Posterior vena cava (tissue), 2 donors: Measurements from ENCODE around the gene DNAJB1. TPM values are rescaled to one million over a fixed set of nuclear protein-coding genes. Genes with fewer than 3 reads are reported as not detected.
A peak's percentile ranks its signal among the peaks of the same experiment; 100 is the strongest.
"Not testable (repeated sequence)": the region's sequence is repeated elsewhere in the genome, so short reads cannot be mapped to it uniquely, and the experiment has no call there.

Experiments
- DNase-seq: peaks from one replicate; pipeline ENCODE4 v3.0.0-alpha.2; 2020; ENCODE audit warnings: low spot score
- intact Hi-C, 2 donors: fragments of 100-400 bp; cut with DNase I; formaldehyde crosslinking; loops; one replicate each; pipeline versions ENCODE4 v1.14.1 to v1.14.2; 2022 to 2023
- total RNA-seq, 2 donors: library from RNA; stranded (reverse); fragmentation: NEBNext Ultra II Directional; extraction: Animal tissue kit (Norgen Biotek cat#: 25700); gene quantifications; one replicate each; pipeline ENCODE4 v1.2.1, GENCODE V29; 2021
- donor health status: DM: yes; HTN: yes; CAD: no.
- donor health status: DM: yes; HTN: yes; CAD: no.

The DNAJB1 gene
- total RNA-seq, 2 donors from 2014 or later, result 56.2 to 63.2 TPM

DNA sequence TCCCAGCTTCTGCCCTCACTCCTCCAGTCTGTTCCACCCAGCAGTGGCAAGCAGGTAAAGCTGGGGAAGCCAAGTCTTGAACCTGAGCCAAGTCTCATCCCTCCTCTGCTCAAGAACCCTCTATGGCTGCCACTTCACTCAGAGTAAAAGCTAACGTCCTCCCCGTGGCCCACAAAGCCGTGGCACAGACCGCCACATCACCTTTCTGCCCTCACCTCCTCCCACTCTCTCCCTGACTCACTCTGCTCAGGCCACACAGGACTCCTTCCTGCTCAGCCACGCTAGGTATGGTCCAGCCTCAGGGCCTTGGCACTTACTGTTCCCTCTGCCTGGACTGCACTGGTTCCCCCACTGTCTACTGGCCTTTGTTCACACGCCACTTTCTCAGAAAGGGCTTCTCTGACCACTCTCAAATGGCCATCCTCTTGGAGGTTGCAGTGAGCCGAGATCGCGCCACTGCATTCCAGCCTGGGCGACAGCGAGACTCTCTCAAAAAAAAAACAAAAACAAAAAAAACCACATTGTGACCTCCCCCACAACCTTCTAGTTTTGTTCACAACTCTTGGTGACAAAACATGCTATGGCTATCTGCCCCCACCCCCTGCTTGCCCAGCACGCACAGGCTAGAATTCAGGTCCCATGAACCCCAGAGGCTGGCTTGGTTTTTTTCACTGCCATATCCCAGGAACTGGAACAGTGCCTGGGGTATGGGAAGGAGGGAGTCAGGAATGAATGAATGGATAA lies 37.9 kb upstream of the DNAJB1 start:
- intact Hi-C loops, result loop anchor here in 1 of 2 donors (10.0 kb wide), 1 partner anchor 1569 kb away; no protein-coding TSS in a partner anchor
- DNase-seq, result no peak

DNA sequence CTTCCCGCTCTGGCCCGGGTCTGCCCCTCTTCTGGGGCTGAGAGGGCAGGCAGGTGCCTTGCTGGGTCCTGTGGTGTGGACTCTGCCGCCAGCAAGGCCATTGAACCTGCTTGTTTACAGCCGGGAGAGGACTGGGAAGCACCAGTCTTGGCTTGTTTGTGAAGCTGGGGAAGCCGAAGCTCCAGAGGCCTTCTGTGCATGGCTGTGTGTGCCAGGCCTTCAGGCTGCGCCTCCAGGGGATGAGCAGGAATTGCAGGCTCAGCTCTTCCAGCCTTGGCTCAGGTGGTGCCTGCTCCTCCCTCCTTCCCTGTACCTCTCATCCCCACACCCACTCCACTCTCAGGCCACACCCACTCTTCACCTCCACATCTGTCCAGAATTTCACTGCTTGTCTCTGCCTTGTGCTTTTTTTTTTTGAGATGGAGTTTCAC lies 36.2 kb upstream of the DNAJB1 start:
- intact Hi-C loops, result loop anchor here in 1 of 2 donors (10.0 kb wide), 1 partner anchor 1570 kb away; no protein-coding TSS in a partner anchor
- DNase-seq, result no peak

DNA sequence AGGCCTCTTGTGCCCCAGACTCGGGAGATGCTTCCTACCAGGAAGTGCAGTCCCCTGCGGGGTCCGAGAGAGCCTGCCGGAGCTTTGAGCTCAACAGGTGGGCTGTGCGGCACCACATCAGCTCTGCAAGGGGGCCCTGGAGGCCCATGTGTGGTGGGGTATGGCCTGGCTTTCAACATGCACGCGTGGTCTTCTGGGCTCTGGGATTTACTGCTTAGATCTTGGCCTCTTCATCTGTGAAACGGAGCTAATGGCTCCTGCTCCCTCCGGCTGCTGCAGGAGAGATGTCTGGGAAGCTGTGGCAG lies 35.7 kb upstream of the DNAJB1 start:
- intact Hi-C loops, result loop anchor here in 1 of 2 donors (10.0 kb wide), 1 partner anchor 1571 kb away; no protein-coding TSS in a partner anchor
- no peak for DNase-seq

DNA sequence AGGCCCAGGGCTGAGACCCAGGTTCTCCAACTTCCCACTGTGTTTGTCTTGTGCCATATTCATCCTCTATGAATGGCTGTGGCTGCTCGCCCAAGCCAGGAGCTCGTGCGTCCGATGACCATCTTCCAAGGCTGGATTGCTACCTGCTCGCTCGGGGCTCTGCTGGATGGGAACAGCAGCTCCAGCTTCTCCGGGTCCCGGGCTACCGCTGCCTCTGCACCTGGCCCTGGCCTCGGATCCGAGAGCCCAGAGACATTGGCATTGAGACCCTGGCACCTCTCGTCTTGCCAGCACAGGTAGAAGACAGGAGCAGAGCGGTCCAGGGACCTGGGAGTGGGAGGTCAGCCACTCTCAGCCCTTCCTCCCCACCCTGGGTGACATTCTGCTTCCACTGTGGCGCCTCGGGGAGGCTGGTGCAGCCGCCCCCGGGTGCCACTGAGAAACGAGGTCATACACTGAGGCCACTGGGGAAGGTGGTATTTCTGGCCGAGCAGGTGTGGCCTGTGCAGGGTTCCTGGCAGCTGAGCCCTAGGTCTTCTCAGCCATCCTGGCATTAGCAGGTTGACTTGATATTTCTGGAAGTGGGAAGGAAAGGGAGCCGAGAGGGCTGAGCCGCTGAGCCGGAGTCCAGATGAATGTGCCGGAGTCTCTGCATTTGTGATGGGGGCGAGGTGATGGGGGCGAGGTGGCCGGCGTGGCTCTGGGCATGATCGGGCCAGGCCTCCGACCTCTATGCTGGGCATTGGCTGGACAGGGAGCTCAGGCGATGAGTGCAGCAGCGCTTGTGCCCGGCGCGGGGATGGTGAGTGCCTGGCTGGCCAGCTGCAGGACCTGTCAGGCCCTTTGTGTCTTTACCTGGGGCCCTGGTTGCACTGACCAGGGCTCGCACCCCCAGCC lies 35.1 kb upstream of the DNAJB1 start:
- intact Hi-C loops, result loop anchor here in 1 of 2 donors (10.0 kb wide), 1 partner anchor 1572 kb away; no protein-coding TSS in a partner anchor
- DNase-seq, result no peak

DNA sequence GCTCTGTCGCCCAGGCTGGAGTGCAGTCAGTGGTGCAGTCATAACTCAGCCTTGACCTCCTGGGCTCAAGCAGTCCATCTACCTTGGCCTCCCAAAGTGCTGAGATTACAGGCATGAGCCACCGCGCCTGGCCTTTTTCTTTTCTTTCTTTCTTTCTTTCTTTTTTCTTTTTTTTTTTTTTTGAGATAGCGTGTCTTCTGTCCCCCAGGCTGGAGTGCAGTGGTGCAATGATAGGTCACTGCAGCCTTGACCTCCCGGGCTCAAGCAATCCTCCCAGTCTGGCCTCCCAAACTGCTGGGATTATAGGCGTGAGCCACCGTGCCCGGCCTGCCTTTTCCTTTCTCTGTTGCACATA lies 33.8 kb upstream of the DNAJB1 start:
- intact Hi-C loops, result loop anchor here in 1 of 2 donors (10.0 kb wide), 1 partner anchor 1573 kb away; no protein-coding TSS in a partner anchor
- DNase-seq, result not testable (repeated sequence)

DNA sequence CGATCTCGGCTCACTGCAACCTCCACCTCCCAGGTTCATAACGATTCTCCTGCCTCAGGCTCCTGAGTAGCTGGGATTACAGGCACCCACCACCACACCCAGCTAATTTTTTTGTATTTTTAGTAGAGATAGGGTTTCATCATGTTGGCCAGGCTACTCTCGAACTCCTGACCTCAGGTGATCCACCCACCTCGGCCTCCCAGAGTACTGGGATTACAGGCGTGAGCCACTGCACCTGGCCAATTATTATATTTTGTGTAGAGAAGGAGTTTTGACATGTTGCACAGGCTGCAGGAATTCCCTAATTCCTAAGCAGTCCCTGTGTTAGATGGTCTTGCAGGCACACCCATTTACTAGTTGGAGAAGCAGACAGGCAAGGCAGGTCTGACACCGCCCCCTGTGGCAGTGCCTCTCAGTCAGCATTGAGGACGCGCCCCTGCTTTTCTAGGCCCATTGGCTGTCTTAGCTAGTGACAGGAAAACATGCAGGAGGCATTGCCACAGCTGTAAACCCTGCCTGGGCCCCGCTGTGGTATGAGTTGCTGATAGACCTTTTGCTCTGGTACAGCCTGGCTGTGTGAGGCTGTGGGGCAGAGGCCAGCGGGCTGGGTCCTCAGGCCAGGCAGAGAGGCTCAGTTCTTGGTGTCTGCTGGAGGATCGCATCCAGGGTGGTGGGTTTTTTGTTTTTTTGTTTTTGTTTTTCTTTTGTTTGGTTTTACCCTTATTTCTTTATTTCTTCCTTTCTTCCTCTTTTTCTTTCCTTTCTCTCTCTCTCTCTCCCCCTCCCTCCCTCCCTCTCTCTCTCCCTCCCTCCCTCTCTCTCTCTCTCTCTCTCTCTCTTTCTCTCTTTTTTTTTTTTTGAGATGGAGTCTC lies 33.2 kb upstream of the DNAJB1 start:
- intact Hi-C loops, result loop anchor here in 1 of 2 donors (10.0 kb wide), 1 partner anchor 1573 kb away; no protein-coding TSS in a partner anchor
- DNase-seq, result not testable (repeated sequence)

DNA sequence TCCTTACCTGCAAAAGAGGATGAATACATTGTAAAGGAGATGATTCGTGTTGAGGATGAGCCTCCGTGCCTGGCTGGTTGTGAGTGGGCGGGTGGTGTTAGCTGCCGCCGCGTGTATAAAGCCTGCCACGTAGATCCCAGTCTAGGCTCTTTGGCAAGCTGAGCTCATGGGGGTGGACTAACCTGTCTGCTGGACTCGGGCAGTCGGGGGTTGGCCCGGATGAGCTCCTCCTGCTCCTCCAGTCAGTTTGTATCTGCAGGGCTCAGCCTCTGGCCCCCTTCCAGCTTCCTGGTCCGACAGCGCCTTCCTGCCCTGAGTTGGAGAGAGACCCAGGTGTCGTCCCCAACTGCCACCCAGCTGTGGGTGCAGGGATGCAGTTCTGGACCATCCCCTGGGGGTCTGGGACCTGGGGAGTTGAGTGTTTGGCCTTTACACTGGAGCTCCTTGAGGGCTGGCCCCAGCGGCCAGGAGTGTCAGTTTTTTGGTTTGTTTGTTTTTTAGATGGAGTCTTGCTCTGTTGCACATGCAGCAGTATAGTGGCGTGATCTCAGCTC lies 32.1 kb upstream of the DNAJB1 start:
- no peak for DNase-seq
- intact Hi-C loops, result loop anchor here in 1 of 2 donors (10.0 kb wide), 1 partner anchor 1575 kb away; no protein-coding TSS in a partner anchor

DNA sequence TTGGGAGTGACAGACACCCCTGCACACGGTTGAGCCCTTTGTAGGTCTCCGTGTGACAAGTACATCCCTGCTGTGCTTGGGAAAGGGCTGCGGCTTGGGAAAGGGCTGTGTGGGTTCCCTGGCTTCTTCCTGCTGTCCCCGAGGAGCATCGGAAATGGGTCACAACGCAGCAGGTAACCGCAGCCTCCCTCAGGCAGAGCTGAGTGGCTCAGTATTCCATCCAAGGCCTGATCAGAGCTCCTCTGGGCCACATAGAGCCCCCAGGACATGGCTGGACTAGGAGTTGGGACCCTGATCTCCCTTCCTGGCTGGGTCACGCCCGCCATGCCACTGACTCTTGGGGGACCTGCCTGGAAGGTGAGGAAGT lies 27.5 kb upstream of the DNAJB1 start:
- intact Hi-C loops, result no loop called here
- DNase-seq, result no peak

DNA sequence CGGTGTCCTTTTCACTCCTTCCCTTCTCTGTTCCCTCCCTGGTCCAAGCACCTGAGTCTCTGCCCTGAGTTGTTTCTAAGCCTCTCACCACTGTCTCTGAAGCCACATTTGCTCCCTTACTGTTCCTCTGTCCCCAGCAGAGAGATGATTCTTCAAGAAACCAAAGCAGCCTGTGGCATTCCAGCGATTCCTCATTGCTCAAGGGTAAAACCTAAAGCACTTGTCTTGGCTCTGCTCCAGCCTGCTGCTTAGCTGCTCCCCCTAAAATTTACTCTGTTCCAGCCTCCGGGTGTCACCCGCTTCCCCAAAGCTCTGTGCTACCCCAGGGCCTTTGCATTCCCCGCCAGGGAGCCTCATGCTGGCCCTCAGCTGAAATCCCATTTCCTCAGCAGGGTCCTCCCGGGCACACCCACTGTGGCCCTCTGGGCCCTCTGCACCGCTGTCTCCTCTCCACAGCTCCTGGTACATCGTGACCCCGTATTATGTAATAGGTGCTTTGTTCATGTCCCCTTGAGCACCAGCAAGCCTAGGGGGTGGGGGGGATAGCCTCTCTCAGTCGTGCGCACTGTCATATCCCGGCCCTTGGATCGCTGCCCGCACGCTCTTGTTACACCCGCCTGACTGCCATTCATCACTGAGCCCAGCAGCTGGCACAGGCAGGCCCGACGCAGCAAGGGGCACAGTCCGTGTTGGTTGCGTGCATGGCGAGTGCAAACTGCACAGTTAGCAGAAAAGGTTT lies 26.9 kb upstream of the DNAJB1 start:
- intact Hi-C loops, result no loop called here
- no peak for DNase-seq

DNA sequence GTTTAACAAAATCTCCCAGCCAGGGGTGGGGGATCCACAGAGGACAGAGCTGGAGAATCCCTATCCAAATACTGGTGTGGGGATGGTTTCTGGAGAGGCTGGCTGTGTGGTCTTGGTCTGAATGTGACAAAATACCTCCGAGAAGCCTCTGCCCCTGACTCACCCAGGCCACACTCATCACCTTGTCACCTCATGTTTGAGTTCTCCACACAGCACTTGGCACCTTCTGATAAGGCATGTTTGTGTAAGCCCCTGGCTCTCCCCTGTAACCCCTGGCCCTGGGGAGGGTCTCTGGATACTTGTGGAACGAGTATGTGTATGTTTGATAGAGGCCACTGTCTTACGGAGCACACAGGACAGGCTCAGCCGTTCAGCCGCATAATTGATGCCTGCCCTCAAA lies 25.9 kb upstream of the DNAJB1 start:
- DNase-seq, result no peak
- intact Hi-C loops, result no loop called here

DNA sequence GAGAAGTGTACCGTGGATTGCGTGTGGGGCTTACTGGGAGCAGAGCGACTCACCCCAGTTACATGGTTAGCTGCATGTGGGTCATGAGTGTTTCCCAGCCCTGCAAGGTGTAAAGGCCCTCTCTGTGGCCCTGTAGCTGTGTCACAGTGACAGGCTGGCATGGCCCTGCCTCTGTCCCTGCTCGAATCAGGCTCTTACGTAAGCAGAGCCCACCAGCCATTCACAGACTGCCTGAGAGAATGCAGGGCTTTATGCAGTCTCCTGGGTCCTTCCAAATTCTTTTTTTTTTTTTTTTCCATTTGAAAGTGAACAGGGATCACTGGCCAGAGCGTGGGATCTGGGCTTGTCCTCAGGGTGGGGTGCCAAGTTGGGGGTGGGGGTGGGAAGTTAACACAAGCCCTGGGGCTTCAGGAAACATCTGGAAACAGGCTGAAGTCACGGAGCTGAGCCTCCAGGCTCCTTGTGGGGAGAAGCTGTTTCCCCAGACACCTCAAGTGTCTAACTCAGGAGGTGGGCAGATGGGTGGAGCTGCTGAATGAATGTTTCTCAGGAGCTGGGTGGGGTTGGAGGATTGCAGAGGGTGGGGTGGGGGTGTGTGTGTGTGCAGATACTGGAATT lies 24.6 kb upstream of the DNAJB1 start:
- intact Hi-C loops, result no loop called here
- no peak for DNase-seq

DNA sequence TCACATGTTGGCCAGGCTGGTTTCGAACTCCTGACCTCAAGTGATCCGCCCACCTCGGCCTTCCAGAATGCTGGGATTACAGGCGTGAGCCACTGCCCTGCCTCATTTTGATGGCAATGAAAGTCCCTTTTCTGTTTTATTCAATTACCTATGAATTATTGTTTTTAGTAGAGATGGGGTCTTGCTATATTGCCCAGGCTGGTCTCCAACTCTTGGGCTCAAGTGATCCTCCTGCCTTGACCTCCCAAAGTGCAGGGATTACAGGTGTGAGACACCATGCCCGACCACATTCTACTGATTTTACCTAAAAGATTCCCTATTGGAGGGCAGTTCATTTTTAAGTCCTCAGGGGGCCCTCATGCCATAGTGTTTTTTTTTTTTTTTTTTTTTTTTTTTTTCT lies 23.8 kb upstream of the DNAJB1 start:
- DNase-seq, intact Hi-C loops: not testable (repeated sequence)

DNA sequence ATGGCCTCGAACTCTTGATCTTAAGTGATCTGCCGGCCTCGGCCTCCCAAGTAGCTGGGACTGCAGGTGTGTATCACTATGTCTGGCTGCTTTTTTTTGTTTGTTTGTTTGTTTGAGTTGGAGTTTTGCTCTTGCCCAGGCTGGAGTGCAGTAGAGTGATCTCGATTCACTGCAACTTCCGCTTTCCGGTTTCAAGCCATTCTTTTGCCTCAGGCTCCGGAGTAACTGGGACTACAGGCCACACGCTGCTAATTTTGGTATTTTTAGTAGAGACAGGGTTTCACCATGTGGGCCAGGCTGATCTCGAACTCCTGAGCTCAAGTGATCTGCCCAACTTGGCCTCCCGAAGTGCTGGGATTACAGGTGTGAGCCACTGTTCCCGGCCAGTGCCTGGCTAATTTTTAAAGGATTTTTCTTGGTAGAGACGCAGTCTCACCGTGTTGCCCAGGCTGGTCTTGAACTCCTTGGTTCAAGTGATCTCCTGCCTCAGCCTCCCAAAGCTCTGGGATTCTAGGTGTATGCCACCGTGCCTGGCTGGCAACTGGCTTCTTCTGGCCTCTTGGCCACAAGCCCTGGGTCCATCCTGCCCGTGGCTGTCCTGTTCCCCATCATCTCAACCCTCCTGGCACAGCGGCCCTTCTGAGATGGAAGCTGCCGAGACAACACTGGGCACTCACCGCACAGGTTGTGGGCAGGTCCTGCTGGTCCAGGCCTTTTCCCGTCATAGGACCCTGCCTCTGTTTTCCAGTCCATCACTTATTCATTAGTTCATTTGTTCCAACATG lies 22.7 kb upstream of the DNAJB1 start:
- DNase-seq, result no peak
- intact Hi-C loops, result no loop called here

DNA sequence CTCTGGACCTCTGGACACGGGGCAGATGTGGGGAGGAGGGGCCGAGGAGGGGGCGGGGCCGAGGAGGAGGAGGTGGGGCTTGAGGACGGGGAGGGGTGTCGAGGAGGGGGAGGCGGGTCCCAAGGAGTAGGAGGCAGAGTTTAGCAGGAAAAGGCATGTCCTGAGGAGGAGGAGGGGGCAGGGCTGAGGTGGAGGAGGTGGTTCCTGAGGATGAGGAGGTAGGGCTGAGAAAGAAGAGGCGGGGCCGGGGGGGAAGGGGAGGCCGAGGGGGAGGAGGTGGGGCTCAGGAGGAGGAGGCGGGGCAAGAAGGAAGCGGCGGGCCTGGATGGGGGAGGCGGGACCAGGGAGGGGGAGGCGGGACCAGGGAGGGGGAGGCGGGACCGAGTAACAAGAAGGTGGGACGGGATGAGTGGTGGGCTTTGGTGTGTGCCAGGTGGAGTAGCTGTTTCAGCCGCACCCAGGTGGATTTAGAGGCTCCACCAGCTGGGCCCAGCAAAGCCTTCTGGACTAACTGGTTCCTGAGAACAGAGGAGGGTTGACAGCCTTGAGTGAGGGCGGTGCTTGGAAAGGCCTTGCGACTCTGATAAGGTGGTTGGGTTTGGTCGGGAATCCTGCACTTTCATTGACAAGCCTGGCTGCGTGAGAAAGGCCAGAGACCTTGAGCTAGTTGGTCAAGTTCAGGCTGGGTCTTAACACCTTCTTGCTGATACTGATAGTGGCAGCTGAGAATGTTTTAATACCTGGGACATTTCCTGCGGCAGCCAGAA lies 18.9 kb upstream of the DNAJB1 start:
- intact Hi-C loops, result no loop called here
- DNase-seq, result peak; percentile 84

DNA sequence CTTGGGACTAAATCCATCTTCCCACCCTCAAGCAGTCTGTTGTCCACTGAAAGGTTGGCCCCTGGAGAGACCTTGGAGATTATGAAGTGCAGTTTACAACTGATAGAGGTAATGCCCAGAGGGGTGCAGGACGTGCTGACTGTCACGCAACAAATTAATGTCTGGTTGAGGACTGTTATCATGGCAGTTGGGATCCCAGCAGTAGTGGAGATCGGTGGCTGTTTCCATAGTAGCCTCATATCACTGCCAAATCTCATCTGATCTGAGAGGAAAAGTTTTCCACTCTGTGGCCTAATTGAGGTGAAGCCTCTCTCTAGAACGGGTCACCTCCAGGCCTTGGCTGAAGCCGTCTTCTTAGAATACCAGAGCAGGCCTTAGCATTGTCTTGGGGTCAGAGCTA lies 15.3 kb upstream of the DNAJB1 start:
- DNase-seq, result no peak
- intact Hi-C loops, result no loop called here

DNA sequence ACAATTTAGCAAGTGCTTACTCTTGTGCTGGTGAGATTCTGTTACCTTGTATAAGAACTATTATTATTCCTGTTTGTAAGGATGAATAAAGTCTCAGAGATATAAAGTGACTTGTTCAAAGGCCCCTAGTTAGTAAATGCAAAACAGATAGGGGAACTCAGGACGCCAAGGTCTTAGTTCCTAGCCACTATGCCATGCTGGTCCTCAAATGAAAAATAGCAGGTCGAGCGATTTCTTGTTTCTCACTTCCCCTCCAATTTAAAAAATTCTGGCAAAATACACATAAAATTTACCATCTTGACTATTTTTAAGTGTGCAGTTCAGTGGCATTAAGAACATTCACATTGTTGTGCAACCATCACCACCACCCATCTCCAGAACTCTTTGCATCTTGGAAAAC lies 12.3 kb upstream of the DNAJB1 start:
- intact Hi-C loops, result no loop called here

DNA sequence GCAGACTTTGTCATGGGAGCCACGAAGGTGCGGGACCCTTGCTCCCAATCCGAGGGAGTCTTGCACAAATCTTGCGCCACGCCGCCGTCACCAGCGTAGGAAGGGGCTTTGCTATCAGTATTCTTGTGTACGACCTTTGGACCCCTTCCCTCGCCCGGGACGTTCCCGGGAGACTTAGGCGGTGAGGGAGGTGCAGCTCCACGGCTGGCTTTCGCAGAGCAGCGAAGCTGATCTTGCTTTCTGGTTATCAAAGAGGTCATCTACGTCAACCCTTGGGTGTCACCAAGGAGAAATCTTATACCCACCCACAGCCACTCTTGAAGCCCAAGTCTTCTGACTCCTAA lies 11.8 kb upstream of the DNAJB1 start:
- intact Hi-C loops, result no loop called here
- no peak for DNase-seq

More for the DNA sequence above, 12.3 kb upstream of the DNAJB1 start:
- no peak for DNase-seq
